Measurements from ENCODE around the gene RFTN1.

Gene RFTN1

DNA sequence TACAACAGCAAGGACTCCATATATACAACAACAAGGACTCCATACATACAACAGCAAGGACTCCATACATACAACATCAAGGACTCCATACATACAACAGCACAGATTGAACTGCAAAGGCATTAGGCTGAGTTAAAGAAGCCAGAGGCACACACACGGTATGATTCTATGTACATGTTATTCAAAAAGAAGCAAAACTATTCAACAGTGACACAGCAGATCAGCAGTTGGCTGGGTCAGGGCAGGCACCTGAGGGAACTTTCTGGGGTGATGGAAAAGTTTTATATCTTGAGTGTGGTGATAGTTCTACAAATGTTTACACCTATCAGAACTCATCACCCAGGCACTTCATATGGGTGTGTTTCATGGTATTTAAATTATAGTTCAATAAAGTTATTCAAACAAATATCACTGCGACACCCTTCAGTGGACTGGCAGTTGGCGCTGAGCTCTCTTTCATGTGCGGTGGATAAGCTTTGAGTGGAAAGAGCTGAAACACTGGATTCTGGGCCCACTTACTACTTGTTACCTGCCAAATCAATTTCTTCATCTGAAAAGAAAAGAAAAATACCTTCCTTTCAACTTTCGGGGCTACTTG lies 28.0 kb downstream of the RFTN1 start:
- TF ChIP-seq, protein P1, sequence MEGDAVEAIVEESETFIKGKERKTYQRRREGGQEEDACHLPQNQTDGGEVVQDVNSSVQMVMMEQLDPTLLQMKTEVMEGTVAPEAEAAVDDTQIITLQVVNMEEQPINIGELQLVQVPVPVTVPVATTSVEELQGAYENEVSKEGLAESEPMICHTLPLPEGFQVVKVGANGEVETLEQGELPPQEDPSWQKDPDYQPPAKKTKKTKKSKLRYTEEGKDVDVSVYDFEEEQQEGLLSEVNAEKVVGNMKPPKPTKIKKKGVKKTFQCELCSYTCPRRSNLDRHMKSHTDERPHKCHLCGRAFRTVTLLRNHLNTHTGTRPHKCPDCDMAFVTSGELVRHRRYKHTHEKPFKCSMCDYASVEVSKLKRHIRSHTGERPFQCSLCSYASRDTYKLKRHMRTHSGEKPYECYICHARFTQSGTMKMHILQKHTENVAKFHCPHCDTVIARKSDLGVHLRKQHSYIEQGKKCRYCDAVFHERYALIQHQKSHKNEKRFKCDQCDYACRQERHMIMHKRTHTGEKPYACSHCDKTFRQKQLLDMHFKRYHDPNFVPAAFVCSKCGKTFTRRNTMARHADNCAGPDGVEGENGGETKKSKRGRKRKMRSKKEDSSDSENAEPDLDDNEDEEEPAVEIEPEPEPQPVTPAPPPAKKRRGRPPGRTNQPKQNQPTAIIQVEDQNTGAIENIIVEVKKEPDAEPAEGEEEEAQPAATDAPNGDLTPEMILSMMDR (IDR thresholded peaks at IDR 0.05; ENCODE audit: insufficient read depth, low read depth, low read length, missing control alignments) = no peak
- DNase-seq (ENCODE audit: low read depth) = no peak
- H3K4me3 ChIP-seq (ENCODE audit: low read length) = no peak overlapping the region

DNA sequence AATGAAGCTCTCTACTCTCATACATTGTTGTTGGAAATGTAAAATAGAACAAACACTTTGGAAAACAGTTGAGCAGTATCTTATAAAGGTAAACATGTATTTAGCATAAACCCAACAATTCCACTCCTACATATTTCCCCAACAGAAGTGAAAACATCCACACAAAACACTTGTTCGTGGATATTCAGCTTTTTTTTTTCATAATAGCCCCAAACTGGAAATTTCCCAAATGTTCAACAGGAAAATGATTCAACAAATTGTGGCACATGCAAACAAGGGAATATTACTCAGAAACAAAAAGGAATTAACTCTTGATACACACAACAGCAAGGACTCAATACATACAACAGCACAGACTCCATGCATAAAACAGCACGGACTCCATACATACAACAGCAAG lies 28.5 kb downstream of the RFTN1 start:
- TF ChIP-seq, protein P1 (IDR thresholded peaks at IDR 0.05; ENCODE audit: insufficient read depth, low read depth, low read length, missing control alignments) = no peak
- no peak overlapping the region for H3K4me3 ChIP-seq (ENCODE audit: low read length)
- DNase-seq (ENCODE audit: low read depth) = no peak

DNA sequence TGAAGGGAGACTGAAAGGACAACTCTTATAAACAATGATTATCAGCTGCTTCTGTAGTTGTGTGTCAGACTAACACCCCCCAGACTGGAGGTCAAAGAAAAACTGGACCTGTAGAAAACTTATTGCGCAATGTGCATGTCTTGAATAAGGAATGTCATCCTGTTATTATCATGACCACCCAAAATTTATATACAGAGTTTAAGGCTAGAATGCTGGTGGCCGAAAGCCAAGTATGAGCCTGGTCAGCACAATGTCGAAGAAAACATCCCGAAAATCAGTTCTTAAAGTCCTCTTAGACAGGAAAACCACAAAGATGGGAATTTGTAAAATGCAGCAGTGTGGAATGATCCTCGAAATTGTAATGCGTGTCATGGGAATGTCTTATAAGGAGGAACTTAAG lies 29.3 kb downstream of the RFTN1 start:
- no peak for DNase-seq (ENCODE audit: low read depth)
- H3K4me3 ChIP-seq (ENCODE audit: low read length) = no peak overlapping the region
- TF ChIP-seq, protein P1 (IDR thresholded peaks at IDR 0.05; ENCODE audit: insufficient read depth, low read depth, low read length, missing control alignments) = no peak

DNA sequence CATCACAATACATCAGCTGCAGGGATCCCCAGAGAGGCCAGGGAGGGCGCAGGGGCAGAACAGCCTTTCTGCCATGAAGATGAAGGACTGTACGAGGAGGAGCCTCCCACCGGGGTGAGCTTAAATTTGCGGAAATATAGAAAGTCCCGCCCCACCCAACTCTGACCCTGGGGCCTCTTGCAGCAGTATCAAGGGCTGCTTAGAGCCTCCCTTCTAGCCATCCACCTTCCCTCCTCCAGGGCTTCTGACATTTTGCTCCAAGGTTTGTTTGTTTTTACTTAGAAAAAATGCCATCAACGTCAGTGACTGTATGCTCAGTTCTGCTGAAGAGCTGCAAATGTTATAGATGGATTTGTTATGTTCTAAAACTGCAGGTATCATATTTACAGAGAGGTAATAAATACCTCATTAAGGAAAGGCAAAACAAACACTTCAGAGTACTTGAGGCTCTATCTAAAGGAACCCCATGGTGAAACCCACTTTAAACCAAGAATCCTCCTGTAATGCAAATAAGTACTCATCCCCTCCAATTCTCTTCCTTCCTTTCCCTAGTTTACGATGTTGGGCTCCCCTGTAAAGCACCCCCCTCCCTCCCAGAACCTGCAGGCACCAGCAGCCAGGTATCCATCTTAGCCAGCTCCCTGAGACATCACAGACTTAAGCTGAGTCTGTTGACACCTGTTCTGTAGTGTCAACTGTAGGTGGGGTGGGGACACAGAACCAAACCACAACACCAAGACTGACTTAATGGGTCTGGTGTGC lies 30.5 kb downstream of the RFTN1 start:
- no peak overlapping the region for H3K4me3 ChIP-seq (ENCODE audit: low read length)
- TF ChIP-seq, protein P1 (IDR thresholded peaks at IDR 0.05; ENCODE audit: insufficient read depth, low read depth, low read length, missing control alignments) = no peak
- no peak for DNase-seq (ENCODE audit: low read depth)

DNA sequence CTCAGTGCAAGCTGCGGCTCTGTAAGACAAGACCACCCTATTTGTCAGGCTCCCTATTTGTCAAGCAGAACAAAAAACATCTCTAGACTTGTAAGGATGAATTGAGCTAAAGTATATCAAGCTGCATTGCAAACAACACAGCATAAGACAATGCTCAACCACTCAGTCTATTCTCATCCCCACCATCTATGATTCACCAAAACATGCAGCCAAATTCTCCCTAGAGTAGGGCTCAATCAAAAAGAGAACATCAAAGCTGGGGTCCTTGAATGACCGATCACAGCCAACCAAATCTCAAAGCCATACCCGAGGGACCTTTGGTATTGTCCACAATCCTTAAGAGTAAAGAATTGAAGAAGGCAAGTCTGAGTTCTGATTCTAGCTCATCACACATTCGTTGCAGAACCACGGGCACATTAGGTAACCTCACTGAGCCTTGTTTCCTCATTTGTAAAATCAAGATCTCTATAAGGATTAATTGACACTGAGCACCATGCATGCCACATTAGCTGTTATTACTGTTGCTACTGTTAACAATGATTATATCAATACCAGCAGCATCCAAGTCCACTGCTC lies 31.2 kb downstream of the RFTN1 start:
- no peak for DNase-seq (ENCODE audit: low read depth)
- H3K4me3 ChIP-seq (ENCODE audit: low read length) = no peak overlapping the region
- TF ChIP-seq, protein P1 (IDR thresholded peaks at IDR 0.05; ENCODE audit: insufficient read depth, low read depth, low read length, missing control alignments) = no peak

DNA sequence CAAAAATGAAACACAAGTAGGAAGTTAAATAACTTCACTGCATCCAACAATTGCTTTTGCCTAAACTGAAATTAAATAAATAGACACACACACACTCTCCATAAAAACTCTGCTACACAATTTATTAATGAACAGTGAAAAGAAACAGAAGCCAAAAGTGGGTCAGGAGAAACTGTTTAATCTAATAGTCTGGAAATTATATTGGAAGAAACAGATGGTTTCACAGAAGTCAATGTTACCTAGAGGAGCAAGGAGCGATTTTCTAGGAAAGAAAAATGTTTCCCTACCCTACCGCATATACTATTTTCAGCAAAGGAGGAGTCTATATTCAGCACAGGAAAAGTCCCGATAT lies 32.0 kb downstream of the RFTN1 start:
- no peak for DNase-seq (ENCODE audit: low read depth)
- no peak overlapping the region for H3K4me3 ChIP-seq (ENCODE audit: low read length)
- TF ChIP-seq, protein P1 (IDR thresholded peaks at IDR 0.05; ENCODE audit: insufficient read depth, low read depth, low read length, missing control alignments) = no peak

Data from epithelial cell of esophagus (primary cell).